Cardiac muscle cell (in vitro differentiated cells and primary cell): Measurements from ENCODE around the gene INTS7. TPM values are rescaled to one million over a fixed set of nuclear protein-coding genes. Genes with fewer than 3 reads are reported as not detected.
A peak's percentile ranks its signal among the peaks of the same experiment; 100 is the strongest.
"Not testable (repeated sequence)": the region's sequence is repeated elsewhere in the genome, so short reads cannot be mapped to it uniquely, and the experiment has no call there.

Source experiments
- DNase-seq, 2 donors: peaks; one replicate each; pipeline versions ENCODE4 v3.0.0 to v3.0.0-alpha.2; 2010 to 2017; ENCODE audit warnings: low read depth in 1 of 2, low spot score in 1 of 2
- H3K27ac ChIP-seq: fragments of 200-600 bp; sonication (generic); 2 replicates; pipeline ENCODE4 v1.5.1; 2016
- H3K27me3 ChIP-seq: fragments of 200-600 bp; sonication (generic); 2 replicates; pipeline ENCODE4 v1.6.0; 2016; ENCODE audit warnings: control low read depth
- H3K36me3 ChIP-seq: fragments of 200-600 bp; sonication (generic); 2 replicates; pipeline ENCODE4 v1.5.1; 2016; ENCODE audit warnings: control low read depth
- H3K4me1 ChIP-seq: fragments of 200-600 bp; sonication (generic); 2 replicates; pipeline ENCODE4 v1.8.1; 2017; ENCODE audit warnings: low read depth, mild to moderate bottlenecking, mixed run types
- H3K4me3 ChIP-seq: fragments of 200-600 bp; sonication (generic); 2 replicates; pipeline ENCODE4 v1.5.1; 2016; ENCODE audit warnings: mild to moderate bottlenecking
- H3K9me3 ChIP-seq: fragments of 200-600 bp; sonication (generic); 2 replicates; pipeline ENCODE4 v1.5.1; 2017; ENCODE audit warnings: low read depth, mild to moderate bottlenecking, control low read depth
- polyA plus RNA-seq: library from polyadenylated mRNA; unstranded; fragments of >200 nt; fragmentation: Nextera tagmentation; extraction: Ambion mirVana; gene quantifications from 2 replicates; pipeline ENCODE4 v1.2.1, GENCODE V29; 2016
- total RNA-seq: library from RNA; depleted of rRNA; stranded (reverse); fragments of >200 nt; gene quantifications from 2 replicates; pipeline ENCODE4 v1.2.3, GENCODE V29; 2016
- TF ChIP-seq, protein P1 (sequence below): IDR thresholded peaks from 2 replicates; pipeline ENCODE4 v1.5.1; 2012; ENCODE audit warnings: low read depth, mild to moderate bottlenecking, low read length

Gene INTS7
- total and polyA plus RNA-seq, 2 experiments from 2014 or later = 5.6 to 11.3 TPM

DNA sequence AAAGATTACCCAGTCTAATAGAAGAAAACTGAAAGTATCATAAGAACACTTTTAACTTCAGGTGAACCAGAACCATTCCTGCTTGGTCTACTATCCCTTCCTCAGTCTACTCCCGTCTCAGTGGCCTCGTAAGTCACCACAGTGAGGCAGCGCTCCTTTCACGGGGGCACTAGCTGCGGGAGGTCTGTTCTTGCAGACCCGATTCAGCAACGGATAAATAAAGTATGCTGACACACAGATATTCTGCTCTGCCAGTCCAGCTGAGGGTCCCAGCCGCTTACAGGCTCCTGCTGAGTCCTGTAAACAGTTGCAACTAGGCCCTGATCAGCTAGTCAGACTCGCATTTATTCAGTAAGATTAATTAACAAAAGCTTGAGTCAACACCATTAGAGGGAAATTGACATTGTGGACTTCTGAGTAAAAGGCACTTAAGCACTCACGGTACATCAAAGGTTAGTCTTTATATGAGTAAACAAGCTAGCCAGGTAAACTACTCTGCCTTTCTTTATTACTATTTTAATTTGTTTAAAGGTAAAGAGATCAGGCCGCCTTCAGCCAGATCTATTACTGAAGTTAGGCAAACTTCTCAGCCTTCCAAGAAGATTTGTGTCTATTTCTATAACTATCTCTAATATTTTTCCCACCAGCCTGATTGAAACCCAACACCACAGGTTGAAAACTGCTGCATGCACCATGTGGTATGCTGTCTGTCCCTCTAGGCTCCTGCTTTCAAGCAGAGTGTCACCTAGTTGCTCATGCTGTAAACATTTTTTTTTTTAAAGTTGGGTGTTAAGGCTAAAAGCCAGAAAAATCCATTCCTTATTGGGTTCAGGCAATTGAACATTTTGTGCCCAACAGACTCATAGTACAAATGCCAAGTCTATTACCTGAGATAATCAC is 87.7 kb downstream of the INTS7 start:
- peaks cover 4% of the 10 kb centered on the region for H3K36me3 ChIP-seq
- TF ChIP-seq, protein P1, sequence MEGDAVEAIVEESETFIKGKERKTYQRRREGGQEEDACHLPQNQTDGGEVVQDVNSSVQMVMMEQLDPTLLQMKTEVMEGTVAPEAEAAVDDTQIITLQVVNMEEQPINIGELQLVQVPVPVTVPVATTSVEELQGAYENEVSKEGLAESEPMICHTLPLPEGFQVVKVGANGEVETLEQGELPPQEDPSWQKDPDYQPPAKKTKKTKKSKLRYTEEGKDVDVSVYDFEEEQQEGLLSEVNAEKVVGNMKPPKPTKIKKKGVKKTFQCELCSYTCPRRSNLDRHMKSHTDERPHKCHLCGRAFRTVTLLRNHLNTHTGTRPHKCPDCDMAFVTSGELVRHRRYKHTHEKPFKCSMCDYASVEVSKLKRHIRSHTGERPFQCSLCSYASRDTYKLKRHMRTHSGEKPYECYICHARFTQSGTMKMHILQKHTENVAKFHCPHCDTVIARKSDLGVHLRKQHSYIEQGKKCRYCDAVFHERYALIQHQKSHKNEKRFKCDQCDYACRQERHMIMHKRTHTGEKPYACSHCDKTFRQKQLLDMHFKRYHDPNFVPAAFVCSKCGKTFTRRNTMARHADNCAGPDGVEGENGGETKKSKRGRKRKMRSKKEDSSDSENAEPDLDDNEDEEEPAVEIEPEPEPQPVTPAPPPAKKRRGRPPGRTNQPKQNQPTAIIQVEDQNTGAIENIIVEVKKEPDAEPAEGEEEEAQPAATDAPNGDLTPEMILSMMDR = no peak
- H3K4me1 ChIP-seq = no peaks in the 10 kb centered on the region
- H3K4me3 ChIP-seq = no peak overlapping the region
- H3K9me3 ChIP-seq = no peaks in the 10 kb centered on the region
- no peaks in the 10 kb centered on the region for H3K27me3 ChIP-seq
- no peak overlapping the region for H3K27ac ChIP-seq
- peak in 1 of 2 donors; percentile 29 for DNase-seq

GRCh38 chr1:211944733-211945500 is 90.4 kb downstream of the INTS7 start:
- no peaks in the 10 kb centered on the region for H3K36me3 ChIP-seq
- TF ChIP-seq, protein P1 = peak; percentile 48

DNA sequence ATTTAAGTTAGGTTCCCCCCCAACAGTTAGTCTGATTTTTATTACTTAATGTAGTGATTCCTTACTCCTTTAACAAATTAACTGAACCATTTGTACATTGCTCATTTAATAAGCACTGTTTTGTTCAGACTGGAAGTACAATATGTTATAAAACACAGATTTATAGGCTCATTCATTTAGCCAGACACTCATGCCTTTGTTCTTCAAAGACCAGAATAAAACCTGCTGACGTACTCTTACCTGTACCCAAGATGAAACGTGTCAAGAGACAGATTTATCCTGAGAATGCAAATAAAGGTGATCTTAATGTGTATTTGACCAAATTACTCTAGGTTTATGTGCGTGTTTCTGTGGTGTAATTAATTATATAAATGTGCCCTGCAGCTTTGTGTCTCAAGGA is 92.8 kb downstream of the INTS7 start:
- no peak for DNase-seq
- no peak overlapping the region for H3K27ac ChIP-seq
- no peaks in the 10 kb centered on the region for H3K9me3 ChIP-seq
- H3K4me3 ChIP-seq = no peak overlapping the region
- H3K27me3 ChIP-seq = no peaks in the 10 kb centered on the region
- TF ChIP-seq, protein P1 = no peak
- no peaks in the 10 kb centered on the region for H3K4me1 ChIP-seq
- no peaks in the 10 kb centered on the region for H3K36me3 ChIP-seq

More at GRCh38 chr1:211944733-211945500, 90.4 kb downstream of the INTS7 start:
- Histone ChIP-seq H3K27me3 (no peaks in the 10 kb centered on the region), H3K4me1 (no peaks in the 10 kb centered on the region), H3K9me3 (no peaks in the 10 kb centered on the region), H3K27ac (no peak overlapping the region), H3K4me3 (no peak overlapping the region)
- DNase-seq = peak; percentile 46 to 50

DNA sequence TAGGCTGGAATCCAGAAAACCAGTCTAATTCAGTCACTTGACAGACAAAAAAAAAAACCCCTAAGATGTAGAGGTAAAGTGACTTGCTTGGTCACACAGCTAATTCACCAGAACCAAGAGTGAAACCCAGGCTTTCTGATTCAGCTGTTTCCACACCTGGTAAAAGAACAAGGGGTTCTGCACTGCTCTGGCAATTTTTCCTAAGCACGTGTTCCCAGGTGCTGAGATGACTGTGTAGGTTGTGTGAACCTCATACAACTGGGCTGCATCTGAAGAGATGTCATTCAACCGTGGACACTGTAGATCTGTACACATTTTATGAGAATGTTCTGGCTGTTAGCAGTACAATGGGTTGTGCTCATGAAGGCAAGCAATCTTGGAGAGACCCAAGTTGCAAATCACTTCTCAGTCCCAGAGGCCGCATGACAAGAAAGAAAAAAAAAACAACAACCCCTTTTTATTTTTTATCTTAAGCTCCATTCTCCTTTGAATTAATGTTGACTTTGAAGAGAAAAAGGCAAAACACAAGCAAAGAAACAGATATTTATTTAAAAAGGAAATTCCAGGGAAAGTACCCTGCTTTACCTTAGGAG is 95.4 kb downstream of the INTS7 start:
- Histone ChIP-seq H3K27ac (no peak overlapping the region), H3K4me3 (no peak overlapping the region), H3K27me3 (no peaks in the 10 kb centered on the region), H3K36me3 (no peaks in the 10 kb centered on the region), H3K9me3 (no peaks in the 10 kb centered on the region), H3K4me1 (peaks cover 10% of the 10 kb centered on the region)
- TF ChIP-seq, protein P1 = no peak
- DNase-seq = no peak

- H3K27ac ChIP-seq = no peak overlapping the region
- TF ChIP-seq, protein P1 = no peak
- peak in 1 of 2 donors; percentile 37 for DNase-seq
- no peaks in the 10 kb centered on the region for H3K36me3 ChIP-seq
- H3K4me1 ChIP-seq = peaks cover 20% of the 10 kb centered on the region
- H3K4me3 ChIP-seq = no peak overlapping the region
- H3K9me3 ChIP-seq = no peaks in the 10 kb centered on the region
- no peaks in the 10 kb centered on the region for H3K27me3 ChIP-seq
These were observed 96.8 kb downstream of the INTS7 start for GRCh38 chr1:211938561-211938997.

GRCh38 chr1:211937422-211937821 is 97.9 kb downstream of the INTS7 start:
- not testable (repeated sequence) for H3K36me3 ChIP-seq, H3K27me3 ChIP-seq, H3K4me3 ChIP-seq, H3K9me3 ChIP-seq, DNase-seq, H3K27ac ChIP-seq
- H3K4me1 ChIP-seq = peaks cover 29% of the 10 kb centered on the region
